Right lobe of liver (tissue), 6 donors: ENCODE data around the gene INTS7. TPM values are rescaled to one million over a fixed set of nuclear protein-coding genes. Genes with fewer than 3 reads are reported as not detected.

ENCODE experiments used
- ATAC-seq, 4 donors: fragments of 200-7000 bp; cut with Tn5 transposase; one replicate each; pipeline ENCODE4 v1.9.1; 2020; ENCODE audit warnings: mild to moderate bottlenecking in 4 of 4, moderate library complexity in 4 of 4
- DNase-seq, 3 donors: peaks; one replicate each; pipeline ENCODE4 v3.0.0-alpha.2; 2020
- H3K27ac ChIP-seq, 3 donors: fragments of 200-600 bp; one replicate each; pipeline ENCODE4 v1.8.0; 2022
- H3K27me3 ChIP-seq, 2 donors: fragments of 200-600 bp; one replicate each; pipeline ENCODE4 v1.8.0; 2022
- H3K36me3 ChIP-seq, 4 donors: fragments of 200-600 bp; sonication (generic) in 1 of 4; one replicate each; pipeline versions ENCODE4 v1.5.1 to v1.8.0; 2017 to 2022; ENCODE audit warnings: control low read depth in 1 of 4
- H3K4me1 ChIP-seq, 4 donors: fragments of 200-600 bp; sonication (generic) in 1 of 4; one replicate each; pipeline versions ENCODE4 v1.5.1 to v1.8.0; 2017 to 2022; ENCODE audit warnings: control low read depth in 1 of 4
- H3K4me3 ChIP-seq, 3 donors: fragments of 200-600 bp; one replicate each; pipeline ENCODE4 v1.8.0; 2022
- H3K9me3 ChIP-seq, 4 donors: fragments of 200-600 bp; sonication (generic) in 1 of 4; one replicate each; pipeline versions ENCODE4 v1.5.1 to v1.8.0; 2017 to 2022; ENCODE audit warnings: control low read depth in 1 of 4
- POLR2A ChIP-seq: fragments of 450-650 bp; IDR thresholded peaks from one replicate; pipeline ENCODE4 v1.6.1; 2017; ENCODE audit warnings: antibody characterized with exemption, mild to moderate bottlenecking
- WGBS: methylation state at CpG from one replicate; pipeline ENCODE4 v1.1.6; 2018; ENCODE audit warnings: low coverage, low lambda C conversion rate; ENCODE audit not compliant: insufficient coverage; ENCODE audit errors: missing lambda C conversion rate; 5-methylcytosine and 5-hydroxymethylcytosine counted together
- intact Hi-C, 2 donors: fragments of 100-400 bp; cut with DNase I; formaldehyde crosslinking; loops; one replicate each; pipeline versions ENCODE4 v1.11.2 to v1.14.1; 2022
- total RNA-seq, 6 experiments: library from RNA; depleted of rRNA in 2 of 6; stranded (reverse); fragments of >200 nt in 2 of 6; fragmentation: NEBNext Ultra II Directional in 3 of 6; extraction: Animal tissue kit (Norgen Biotek cat#: 25700) in 3 of 6; gene quantifications; one replicate each; pipeline versions ENCODE4 v1.1.0 to v1.2.4, GENCODE V29; 2016 to 2023
- TF ChIP-seq, protein P1 (sequence below), 4 donors: fragments of 200-600 bp in 3 of 4; fragments of 450-650 bp in 1 of 4; IDR thresholded peaks; one replicate each; pipeline versions ENCODE4 v1.5.1 to v1.8.0; 2016 to 2022; ENCODE audit warnings: antibody characterized with exemption in 4 of 4, mild to moderate bottlenecking in 2 of 4
- donor health status: DM: no; HTN: yes; CAD: no.
- donor health status: DM: no; HTN: no; CAD: no.
- donor health status: DM: no; HTN: no; CAD: no.
- donor health status: DM: no; HTN: yes; CAD: no.
- donor health status: DM: no; HTN: yes; CAD: no.

Gene INTS7
- total RNA-seq, 6 experiments from 2014 or later = 5.9 to 14.2 (median 9.6) TPM

DNA sequence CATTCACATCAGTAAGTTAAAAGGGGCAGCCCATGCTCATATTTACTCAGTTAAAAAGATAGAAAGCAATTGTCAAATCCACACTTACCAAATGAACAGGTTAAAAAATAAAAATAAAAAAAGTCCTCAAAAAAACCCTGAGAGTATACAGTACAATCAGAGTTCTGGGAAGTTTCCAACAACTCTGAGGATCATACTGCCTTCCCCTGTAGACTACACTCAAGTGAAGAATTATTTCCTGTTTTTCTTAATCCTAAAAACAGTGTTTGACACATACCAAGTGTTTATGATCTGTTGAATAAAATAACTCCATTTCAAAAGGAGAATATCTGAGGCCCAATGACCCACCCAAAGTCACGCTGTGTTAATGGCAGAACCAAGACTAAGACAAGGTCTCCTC lies 61.8 kb downstream of the INTS7 start:
- WGBS = 90% methylated on average over 1 of the region's 1 CpG
- no peak for ATAC-seq
- Histone ChIP-seq H3K4me1 (peaks cover 0 to 17% (median 4%) of the 10 kb centered on the region in 4 donors), H3K27me3 (no peaks in the 10 kb centered on the region), H3K4me3 (no peak overlapping the region), H3K27ac (no peak overlapping the region), H3K36me3 (no peaks in the 10 kb centered on the region), H3K9me3 (no peaks in the 10 kb centered on the region)
- TF ChIP-seq, protein P1, sequence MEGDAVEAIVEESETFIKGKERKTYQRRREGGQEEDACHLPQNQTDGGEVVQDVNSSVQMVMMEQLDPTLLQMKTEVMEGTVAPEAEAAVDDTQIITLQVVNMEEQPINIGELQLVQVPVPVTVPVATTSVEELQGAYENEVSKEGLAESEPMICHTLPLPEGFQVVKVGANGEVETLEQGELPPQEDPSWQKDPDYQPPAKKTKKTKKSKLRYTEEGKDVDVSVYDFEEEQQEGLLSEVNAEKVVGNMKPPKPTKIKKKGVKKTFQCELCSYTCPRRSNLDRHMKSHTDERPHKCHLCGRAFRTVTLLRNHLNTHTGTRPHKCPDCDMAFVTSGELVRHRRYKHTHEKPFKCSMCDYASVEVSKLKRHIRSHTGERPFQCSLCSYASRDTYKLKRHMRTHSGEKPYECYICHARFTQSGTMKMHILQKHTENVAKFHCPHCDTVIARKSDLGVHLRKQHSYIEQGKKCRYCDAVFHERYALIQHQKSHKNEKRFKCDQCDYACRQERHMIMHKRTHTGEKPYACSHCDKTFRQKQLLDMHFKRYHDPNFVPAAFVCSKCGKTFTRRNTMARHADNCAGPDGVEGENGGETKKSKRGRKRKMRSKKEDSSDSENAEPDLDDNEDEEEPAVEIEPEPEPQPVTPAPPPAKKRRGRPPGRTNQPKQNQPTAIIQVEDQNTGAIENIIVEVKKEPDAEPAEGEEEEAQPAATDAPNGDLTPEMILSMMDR (IDR thresholded peaks at IDR 0.05) = no peak
- TF ChIP-seq POLR2A = no peak
- intact Hi-C loops = no loop called here
- no peak for DNase-seq

GRCh38 chr1:211968200-211968834 lies 67.0 kb downstream of the INTS7 start:
- Histone ChIP-seq H3K4me3 (no peak overlapping the region), H3K9me3 (no peaks in the 10 kb centered on the region), H3K27ac (no peak overlapping the region), H3K4me1 (no peaks in the 10 kb centered on the region), H3K36me3 (peaks cover 0 to 4% (median 0%) of the 10 kb centered on the region in 4 donors), H3K27me3 (no peaks in the 10 kb centered on the region)
- TF ChIP-seq POLR2A = no peak
- TF ChIP-seq, protein P1 (IDR thresholded peaks at IDR 0.05) = no peak
- intact Hi-C loops = no loop called here
- DNase-seq (no peak), ATAC-seq (no peak)
- 84% methylated on average over 4 of the region's 4 CpGs for whole genome bisulfite sequencing

DNA sequence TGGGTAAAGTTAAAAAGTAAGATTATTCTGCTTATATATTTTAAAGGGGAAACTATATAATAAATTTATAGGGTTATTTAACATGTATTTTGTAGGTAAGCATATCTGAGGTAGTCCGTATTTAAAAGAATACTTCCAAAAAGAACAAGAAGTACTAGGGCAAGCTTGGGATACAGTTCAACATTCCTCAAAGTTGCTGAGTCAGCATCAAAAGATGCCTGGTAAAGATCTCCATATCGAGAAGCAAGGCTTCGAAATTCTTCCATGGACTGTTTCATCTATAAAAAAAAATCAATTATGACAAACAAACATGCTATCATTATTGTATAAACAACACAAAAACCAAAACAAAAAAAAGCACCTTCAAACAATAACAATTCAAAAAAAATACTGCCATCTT lies 67.7 kb downstream of the INTS7 start:
- TF ChIP-seq, protein P1 (IDR thresholded peaks at IDR 0.05) = no peak
- TF ChIP-seq POLR2A = no peak
- intact Hi-C loops = no loop called here
- Histone ChIP-seq H3K9me3 (no peaks in the 10 kb centered on the region), H3K36me3 (peaks cover 0 to 4% (median 0%) of the 10 kb centered on the region in 4 donors), H3K4me1 (no peaks in the 10 kb centered on the region), H3K4me3 (no peak overlapping the region), H3K27me3 (no peaks in the 10 kb centered on the region), H3K27ac (no peak overlapping the region)
- ATAC-seq (no peak), DNase-seq (no peak)
- 75% methylated on average over 3 of the region's 3 CpGs for WGBS

GRCh38 chr1:211965108-211965805 lies 70.1 kb downstream of the INTS7 start:
- WGBS = 81% methylated on average over 8 of the region's 8 CpGs
- no peak for DNase-seq
- TF ChIP-seq POLR2A = no peak
- TF ChIP-seq, protein P1 (IDR thresholded peaks at IDR 0.05) = no peak
- Histone ChIP-seq H3K27ac (no peak overlapping the region), H3K4me1 (no peaks in the 10 kb centered on the region), H3K4me3 (no peak overlapping the region), H3K9me3 (no peaks in the 10 kb centered on the region), H3K27me3 (no peaks in the 10 kb centered on the region), H3K36me3 (peaks cover 0 to 4% (median 0%) of the 10 kb centered on the region in 4 donors)
- no peak for ATAC-seq
- intact Hi-C loops = no loop called here
